H9 (cell line): ENCODE data around the gene FAM170B. TPM values are rescaled to one million over a fixed set of nuclear protein-coding genes. Genes with fewer than 3 reads are reported as not detected.

Experiments
- DNase-seq: peaks from one replicate; pipeline ENCODE4 v3.0.0-alpha.2; 2017
- H2AFZ ChIP-seq: one replicate; pipeline ENCODE4 v1.6.1; 2013; ENCODE audit warnings: mild to moderate bottlenecking, low read length, control low read depth, moderate library complexity
- H2AK5ac ChIP-seq: 2 replicates; pipeline ENCODE4 v1.6.1; 2013; ENCODE audit warnings: low read length, control low read depth, mixed read lengths; ENCODE audit not compliant: insufficient read length
- H2BK120ac ChIP-seq: one replicate; pipeline ENCODE4 v1.6.1; 2013; ENCODE audit warnings: low read depth, mild to moderate bottlenecking, low read length, control low read depth, inconsistent platforms; ENCODE audit not compliant: poor library complexity, severe bottlenecking
- H2BK12ac ChIP-seq: 2 replicates; pipeline ENCODE4 v1.6.1; 2013; ENCODE audit warnings: low read length, control low read depth, mixed read lengths, low read depth; ENCODE audit not compliant: insufficient read length
- H2BK15ac ChIP-seq: 2 replicates; pipeline ENCODE4 v1.6.1; 2013; ENCODE audit warnings: low read depth, low read length, control low read depth
- H2BK20ac ChIP-seq: one replicate; pipeline ENCODE4 v1.6.1; 2013; ENCODE audit warnings: low read depth, mild to moderate bottlenecking, low read length, control low read depth, inconsistent platforms; ENCODE audit not compliant: poor library complexity, severe bottlenecking
- H2BK5ac ChIP-seq: 2 replicates; pipeline ENCODE4 v1.6.1; 2013; ENCODE audit warnings: low read length, control low read depth, mixed read lengths; ENCODE audit not compliant: insufficient read length
- H3K14ac ChIP-seq: 2 replicates; pipeline ENCODE4 v1.6.1; 2013; ENCODE audit warnings: low read length, control low read depth; ENCODE audit not compliant: insufficient read depth
- H3K18ac ChIP-seq: 2 replicates; pipeline ENCODE4 v1.6.1; 2013; ENCODE audit warnings: low read depth, mild to moderate bottlenecking, mixed read lengths, low read length, control low read depth; ENCODE audit not compliant: insufficient read length
- H3K23ac ChIP-seq: 2 replicates; pipeline ENCODE4 v1.6.1; 2013; ENCODE audit warnings: low read length, control low read depth, mixed read lengths, low read depth; ENCODE audit not compliant: insufficient read length
- H3K23me2 ChIP-seq: 2 replicates; pipeline ENCODE4 v1.6.1; 2013; ENCODE audit warnings: low read depth, mild to moderate bottlenecking, mixed read lengths, low read length, control low read depth; ENCODE audit not compliant: insufficient read length, poor library complexity, severe bottlenecking
- H3K27ac ChIP-seq: 2 replicates; pipeline ENCODE4 v1.5.1; 2013; ENCODE audit warnings: low read length, control low read depth, mixed read lengths, low read depth; ENCODE audit not compliant: insufficient read length
- H3K27me3 ChIP-seq: 2 replicates; pipeline ENCODE4 v1.6.1; 2013; ENCODE audit warnings: low read length, control low read depth, inconsistent platforms; ENCODE audit not compliant: insufficient read depth
- H3K4ac ChIP-seq: 2 replicates; pipeline ENCODE4 v1.6.1; 2013; ENCODE audit warnings: low read depth, mild to moderate bottlenecking, control low read depth, inconsistent platforms, low read length, moderate library complexity
- H3K4me1 ChIP-seq: 2 replicates; pipeline ENCODE4 v1.6.1; 2013; ENCODE audit warnings: low read length, control low read depth, inconsistent platforms; ENCODE audit not compliant: insufficient read depth
- H3K4me2 ChIP-seq: 2 replicates; pipeline ENCODE4 v1.6.1; 2013; ENCODE audit warnings: low read length, control low read depth, mixed read lengths; ENCODE audit not compliant: insufficient read length, insufficient read depth
- H3K56ac ChIP-seq: 2 replicates; pipeline ENCODE4 v1.6.1; 2013; ENCODE audit warnings: low read depth, mild to moderate bottlenecking, mixed read lengths, low read length, control low read depth; ENCODE audit not compliant: insufficient read length
- H3K79me1 ChIP-seq: 2 replicates; pipeline ENCODE4 v1.6.1; 2013; ENCODE audit warnings: low read depth, mild to moderate bottlenecking, moderate library complexity, low read length, control low read depth, inconsistent platforms; ENCODE audit not compliant: insufficient read depth, poor library complexity, severe bottlenecking
- H3K79me2 ChIP-seq: 2 replicates; pipeline ENCODE4 v1.6.1; 2013; ENCODE audit warnings: low read length, control low read depth, inconsistent platforms; ENCODE audit not compliant: insufficient read depth
- H3K9ac ChIP-seq: 2 replicates; pipeline ENCODE4 v1.6.1; 2013; ENCODE audit warnings: low read length, control low read depth, mixed read lengths; ENCODE audit not compliant: insufficient read length; ENCODE audit errors: extremely low read depth
- H3K9me3 ChIP-seq: one replicate; pipeline ENCODE4 v1.6.1; 2013; ENCODE audit warnings: low read depth, low read length, inconsistent platforms; ENCODE audit not compliant: control insufficient read depth
- H3T11ph ChIP-seq: one replicate; pipeline ENCODE4 v1.6.1; 2013; ENCODE audit warnings: mild to moderate bottlenecking, low read length, control low read depth, inconsistent platforms
- H4K20me1 ChIP-seq: one replicate; pipeline ENCODE4 v1.6.1; 2013; ENCODE audit not compliant: control insufficient read depth, insufficient read length, insufficient read depth
- H4K5ac ChIP-seq: 2 replicates; pipeline ENCODE4 v1.6.1; 2013; ENCODE audit warnings: low read depth, mild to moderate bottlenecking, mixed read lengths, low read length, control low read depth; ENCODE audit not compliant: insufficient read length
- H4K8ac ChIP-seq: replicated peaks from 2 replicates; pipeline ENCODE4 v1.6.1; 2013; ENCODE audit warnings: low read length, control low read depth, mixed read lengths, low read depth; ENCODE audit not compliant: insufficient read length
- H4K91ac ChIP-seq: 2 replicates; pipeline ENCODE4 v1.6.1; 2013; ENCODE audit warnings: low read depth, mild to moderate bottlenecking, moderate library complexity, mixed read lengths, low read length, control low read depth; ENCODE audit not compliant: insufficient read length
- H3K27ac Mint-ChIP-seq, 3 experiments: 2 replicates in 2 of 3; 3 replicates in 1 of 3; pipeline ENCODE4 v1.8.0; 2020 to 2021; ENCODE audit warnings: mixed read lengths in 3 of 3, mild to moderate bottlenecking in 1 of 3, moderate library complexity in 1 of 3
- H3K27me3 Mint-ChIP-seq: 2 replicates; pipeline ENCODE4 v1.8.0; 2021; ENCODE audit warnings: low read depth, mild to moderate bottlenecking, moderate library complexity, mixed read lengths
- H3K36me3 Mint-ChIP-seq, 3 experiments: 2 replicates in 2 of 3; 3 replicates in 1 of 3; pipeline ENCODE4 v1.8.0; 2020 to 2021; ENCODE audit warnings: low read depth in 3 of 3, mixed read lengths in 3 of 3; ENCODE audit not compliant: insufficient read depth in 1 of 3
- H3K4me1 Mint-ChIP-seq, 2 experiments: 2 replicates each; pipeline ENCODE4 v1.8.0; 2020; ENCODE audit warnings: mixed read lengths in 2 of 2
- H3K4me3 Mint-ChIP-seq, 2 experiments: 2 replicates in 1 of 2; 3 replicates in 1 of 2; pipeline ENCODE4 v1.8.0; 2020 to 2021; ENCODE audit warnings: mild to moderate bottlenecking in 2 of 2, mixed read lengths in 2 of 2, moderate library complexity in 1 of 2
- H3K9me3 Mint-ChIP-seq, 2 experiments: 2 replicates in 1 of 2; 3 replicates in 1 of 2; pipeline ENCODE4 v1.8.0; 2020; ENCODE audit warnings: mild to moderate bottlenecking in 2 of 2, mixed read lengths in 2 of 2, moderate library complexity in 1 of 2
- CTCF ChIP-seq: fragments of 200-600 bp; sonication (generic); conservative IDR thresholded peaks from 3 replicates; pipeline ENCODE4 v1.8.0; 2021; ENCODE audit warnings: antibody characterized with exemption, mild to moderate bottlenecking
- WGBS: extraction: QIAGEN DNeasy Blood & Tissue Kit; methylation state at CpG from one replicate; pipeline ENCODE4 v1.1.7; 2013; ENCODE audit warnings: missing lambda C conversion rate, low lambda C conversion rate, mixed read lengths; ENCODE audit not compliant: insufficient read length; ENCODE audit errors: extremely low coverage; 5-methylcytosine and 5-hydroxymethylcytosine counted together
- total RNA-seq: library from RNA; stranded (reverse); gene quantifications from 2 replicates; pipeline ENCODE4 v1.2.1, GENCODE V29; 2021

The FAM170B gene
- total RNA-seq, 1 experiment from 2014 or later = not detected

DNA sequence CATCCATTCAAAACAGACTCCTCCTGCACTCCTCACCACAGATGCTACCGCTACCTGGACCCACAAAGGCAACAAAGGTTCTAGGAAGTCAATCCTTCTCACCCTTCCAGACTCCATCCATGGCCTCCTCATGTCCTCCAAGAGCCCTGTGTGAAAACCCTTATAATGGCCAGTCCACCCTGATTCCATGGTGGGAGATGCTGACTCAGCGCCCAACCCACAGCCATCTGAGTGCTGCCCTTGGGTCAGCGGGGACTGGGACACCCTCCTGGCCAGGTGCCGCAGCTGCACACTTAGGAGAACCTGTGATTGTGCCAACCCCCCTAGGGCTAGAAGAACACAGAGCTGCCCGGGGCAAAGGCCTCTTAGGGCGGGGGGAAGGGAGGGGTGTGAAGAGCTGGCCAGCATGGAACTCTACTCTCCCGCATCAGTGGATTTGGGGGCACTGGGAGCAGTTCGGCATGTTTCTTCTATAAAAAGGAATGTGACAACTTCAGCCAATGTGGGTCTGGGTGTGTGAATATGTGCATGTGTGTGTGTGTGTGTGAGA is 29.0 kb upstream of the FAM170B start:
- no peak for DNase-seq
- no peak overlapping the region for H3K27ac ChIP-seq
- H3K9me3 ChIP-seq = no peaks in the 10 kb centered on the region
- H3K23me2 ChIP-seq = no peaks in the 10 kb centered on the region
- no peak overlapping the region for H2BK5ac ChIP-seq
- Mint-ChIP-seq H3K27me3 (peaks cover 7% of the 10 kb centered on the region; the same call in 1 of the 2 replicates), H3K27ac (no peak overlapping the region; a peak in 1 of 7 replicates), H3K4me3 (no peak overlapping the region), H3K4me1 (peaks cover 27 to 37% of the 10 kb centered on the region in 2 experiments), H3K9me3 (peaks cover 0 to 6% of the 10 kb centered on the region in 2 experiments; a peak in 1 of 5 replicates), H3K36me3 (peaks cover 0 to 5% (median 1%) of the 10 kb centered on the region in 3 experiments; a peak in 3 of 7 replicates)
- H3K79me1 ChIP-seq = no peaks in the 10 kb centered on the region
- H3T11ph ChIP-seq = no peak overlapping the region
- H4K91ac ChIP-seq = no peak overlapping the region
- no peak overlapping the region for H4K5ac ChIP-seq
- no peaks in the 10 kb centered on the region for H3K4me1 ChIP-seq
- H2BK15ac ChIP-seq = no peak overlapping the region
- no CpG with 5 or more reads among the region's 8 CpGs for WGBS
- no peaks in the 10 kb centered on the region for H3K79me2 ChIP-seq
- no peak overlapping the region for H3K23ac ChIP-seq
- H2BK120ac ChIP-seq = no peak overlapping the region
- H3K56ac ChIP-seq = no peak overlapping the region
- no peaks in the 10 kb centered on the region for H3K27me3 ChIP-seq
- H2AK5ac ChIP-seq = no peak overlapping the region
- H3K4ac ChIP-seq = no peak overlapping the region
- no peak overlapping the region for H2BK12ac ChIP-seq
- no peaks in the 10 kb centered on the region for H4K20me1 ChIP-seq
- no peak overlapping the region for H3K9ac ChIP-seq
- H3K4me2 ChIP-seq = no peak overlapping the region
- no peak overlapping the region for H3K18ac ChIP-seq
- no peak overlapping the region for H3K14ac ChIP-seq
- no peak overlapping the region for H2AFZ ChIP-seq
- no peak overlapping the region for H4K8ac ChIP-seq
- no peak overlapping the region for H2BK20ac ChIP-seq
- no peak for TF ChIP-seq CTCF
